22Rv1 (cell line): ENCODE data around the gene CNNM4.
"Not testable (repeated sequence)": the region's sequence is repeated elsewhere in the genome, so short reads cannot be mapped to it uniquely, and the experiment has no call there.

ENCODE experiments used
- H3K27ac ChIP-seq: fragments of 450-650 bp; 2 replicates; pipeline ENCODE4 v1.5.1; 2017
- CTCF ChIP-seq: fragments of 450-650 bp; IDR thresholded peaks from 2 replicates; pipeline ENCODE4 v1.5.1; 2017; ENCODE audit warnings: mild to moderate bottlenecking
- ZFX ChIP-seq: fragments of 450-650 bp; IDR thresholded peaks from 2 replicates; pipeline ENCODE4 v1.6.1; 2017; ENCODE audit warnings: antibody characterized with exemption, borderline replicate concordance

CNNM4 gene

DNA sequence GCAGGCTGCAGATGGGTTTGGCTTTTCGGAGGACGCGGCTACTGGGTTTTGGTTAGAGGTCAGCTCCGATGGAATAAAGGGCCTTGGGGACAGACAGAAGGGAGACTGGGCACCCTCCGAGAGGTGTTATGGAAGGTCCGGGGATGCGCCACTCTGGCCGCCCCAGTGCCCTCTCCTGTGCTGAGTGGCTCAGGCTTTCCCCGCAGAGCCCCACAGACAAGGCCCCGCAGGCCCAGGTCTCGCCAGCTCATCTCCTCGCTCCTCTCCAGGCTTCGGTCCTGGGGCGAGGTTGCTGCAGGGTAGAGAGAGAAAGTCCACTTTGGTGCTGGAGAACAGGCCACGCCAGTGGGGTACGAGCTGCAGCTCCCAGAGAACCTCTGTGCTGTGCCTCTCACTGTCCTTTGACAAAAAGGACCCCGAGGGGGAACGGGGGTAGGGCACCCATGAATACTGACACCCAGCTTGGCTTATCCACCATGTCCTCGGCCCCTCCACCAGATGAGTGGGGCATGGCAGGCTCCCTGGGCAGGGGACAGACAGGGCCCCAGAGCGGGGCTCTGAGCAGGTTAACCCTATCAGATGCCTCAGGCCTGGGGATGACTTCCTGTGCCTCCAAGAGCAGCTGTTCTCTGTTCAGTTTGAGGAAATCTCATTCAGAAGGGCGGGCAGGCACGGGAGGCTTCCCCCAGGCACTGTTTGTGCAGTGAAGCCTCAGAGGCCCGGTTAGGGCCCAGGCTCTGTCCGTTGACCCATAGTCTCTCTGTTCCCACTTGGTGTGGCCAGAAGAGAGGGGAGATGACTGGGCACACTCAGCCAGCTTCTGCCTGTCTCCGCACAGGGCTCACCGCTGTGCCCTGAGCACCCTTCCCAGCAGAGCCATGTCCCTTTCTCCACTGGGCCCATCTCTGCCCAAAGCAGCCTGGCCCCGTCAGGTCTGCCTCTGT lies 39.6 kb downstream of the CNNM4 start:
- no peak overlapping the region for H3K27ac ChIP-seq
- TF ChIP-seq CTCF: no peak
- TF ChIP-seq ZFX: no peak

DNA sequence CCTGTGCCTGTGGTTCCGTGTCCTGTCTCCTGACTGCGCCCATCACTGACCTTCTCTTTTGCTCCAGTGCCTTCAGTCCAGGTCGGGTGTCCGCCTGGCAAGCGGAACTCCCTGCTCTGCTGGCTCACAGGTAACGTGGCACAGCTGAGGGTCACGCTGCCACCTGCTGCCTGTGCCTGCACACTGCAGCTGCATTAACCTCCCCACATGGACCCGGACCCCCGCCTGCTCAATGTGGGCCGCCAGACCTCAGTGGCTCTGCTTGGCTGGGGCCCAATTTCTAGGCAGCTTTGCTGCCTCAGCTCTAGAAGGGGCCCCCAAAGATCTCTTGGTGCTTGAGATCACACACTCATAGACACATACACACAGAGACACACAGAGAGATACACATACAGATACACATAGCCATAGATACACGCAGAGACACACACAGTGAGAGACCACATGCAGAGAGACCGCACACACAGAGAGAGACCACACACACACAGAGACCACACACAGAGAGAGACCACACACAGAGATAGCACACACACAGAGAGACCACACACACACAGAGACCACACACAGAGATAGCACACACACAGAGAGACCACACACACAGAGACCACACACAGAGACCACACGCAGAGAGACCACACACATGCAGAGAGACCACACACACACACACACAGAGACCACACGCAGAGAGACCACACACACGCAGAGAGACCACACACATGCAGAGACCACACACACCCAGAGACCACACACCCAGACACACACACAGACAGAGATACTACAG lies 40.5 kb downstream of the CNNM4 start:
- TF ChIP-seq CTCF (peak; percentile 91), ZFX (no peak)
- H3K27ac ChIP-seq: no peak overlapping the region

DNA sequence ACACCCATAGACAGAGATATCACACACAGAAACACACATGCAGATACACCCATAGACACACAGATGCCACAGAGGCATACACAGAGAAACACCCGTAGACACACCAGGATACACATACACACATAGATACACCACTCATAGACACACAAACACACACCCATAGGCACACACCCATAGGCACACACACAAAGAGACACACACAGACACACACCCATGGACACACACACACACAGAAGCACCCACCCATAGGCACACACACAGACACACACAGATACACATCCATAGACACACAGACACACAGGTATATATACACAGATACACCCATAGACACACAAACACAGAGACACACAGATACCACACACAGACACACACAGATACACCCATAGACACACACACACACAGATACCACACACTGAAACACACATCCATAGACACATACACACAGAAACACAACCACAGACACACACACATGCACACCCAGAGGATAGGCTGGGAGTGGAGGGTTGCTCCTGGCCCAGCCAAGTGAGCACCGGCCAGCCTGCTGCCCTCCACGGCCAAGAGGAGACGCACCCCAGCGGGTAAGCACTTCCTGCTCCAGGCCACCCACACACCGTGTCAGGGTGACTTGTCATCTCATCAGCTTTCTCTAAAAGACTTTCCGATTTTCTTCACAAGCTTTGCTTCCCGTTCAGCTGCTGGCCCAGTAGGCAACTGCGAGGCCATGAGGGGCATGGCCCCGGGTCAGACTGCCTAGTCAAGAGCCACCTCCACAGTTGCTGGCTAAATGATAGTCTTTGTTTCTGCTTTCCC lies 41.3 kb downstream of the CNNM4 start:
- 0 out of 2 replicates have a peak overlapping the region, but pooled peaks have one; percentile 20 for H3K27ac ChIP-seq
- no peak for TF ChIP-seq ZFX
- no peak for TF ChIP-seq CTCF

DNA sequence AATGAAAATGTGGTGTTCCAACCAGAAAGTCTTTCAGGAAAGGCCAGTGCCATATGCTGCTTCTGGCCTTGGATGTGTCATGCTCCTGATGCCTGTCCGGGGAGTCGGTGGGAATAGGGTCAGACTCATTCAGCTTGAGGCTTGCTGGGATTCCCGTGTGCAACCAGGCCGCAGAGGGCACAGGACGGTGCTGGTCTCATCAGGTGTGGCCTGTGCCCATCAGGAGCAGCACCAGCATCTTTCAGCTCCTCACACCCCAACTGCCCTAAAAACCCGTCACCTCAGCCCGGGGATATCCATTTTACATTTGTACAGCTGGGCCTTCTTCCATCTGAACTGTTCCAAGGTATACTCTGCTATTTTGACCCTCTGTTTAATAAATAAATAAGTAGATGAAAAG lies 42.0 kb downstream of the CNNM4 start:
- no peak for TF ChIP-seq ZFX
- 0 out of 2 replicates have a peak overlapping the region, but pooled peaks have one; percentile 20 for H3K27ac ChIP-seq

DNA sequence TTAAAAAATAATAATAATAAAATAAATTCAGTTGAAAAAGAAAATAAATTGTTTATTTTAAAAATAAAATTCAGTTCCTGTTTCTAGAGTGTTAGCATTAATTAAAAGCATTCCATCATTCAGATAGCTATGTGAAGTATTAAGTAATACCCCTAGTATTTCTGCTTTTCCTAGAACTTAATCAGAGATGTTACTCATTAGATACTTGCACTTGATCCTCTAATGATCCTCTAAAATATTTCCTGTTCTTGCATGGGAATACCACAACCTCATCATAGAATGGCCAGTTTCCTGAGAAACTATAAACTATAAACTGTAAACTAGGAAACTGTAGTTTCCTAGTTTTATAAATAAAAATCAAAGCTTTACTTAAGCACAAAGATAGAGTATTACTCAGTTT lies 44.3 kb downstream of the CNNM4 start:
- TF ChIP-seq CTCF (no peak), ZFX (no peak)
- H3K27ac ChIP-seq: no peak overlapping the region

DNA sequence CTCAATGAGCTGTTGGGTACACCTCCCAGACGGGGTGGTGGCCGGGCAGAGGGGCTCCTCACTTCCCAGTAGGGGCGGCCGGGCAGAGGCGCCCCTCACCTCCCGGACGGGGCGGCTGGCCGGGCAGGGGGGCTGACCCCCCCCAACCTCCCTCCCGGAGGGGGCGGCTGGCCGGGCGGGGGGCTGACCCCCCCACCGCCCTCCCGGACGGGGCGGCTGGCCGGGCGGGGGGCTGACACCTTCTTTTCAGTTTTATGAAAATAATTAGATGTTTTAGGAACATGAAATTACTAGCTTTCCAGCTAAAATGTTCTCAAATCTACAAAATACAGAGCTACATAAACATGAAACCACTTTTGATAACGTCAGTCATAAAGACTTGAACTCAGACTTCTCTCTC lies 45.2 kb downstream of the CNNM4 start:
- H3K27ac ChIP-seq: not testable (repeated sequence)

- H3K27ac ChIP-seq: no peak overlapping the region
- TF ChIP-seq ZFX (no peak), CTCF (no peak)
Measured at GRCh38 chr2:96806468-96807126, 45.9 kb downstream of the CNNM4 start.
